ENCODE data around the gene NINJ2.

- TF ChIP-seq CTCF (IDR thresholded peaks at IDR 0.05) (no peak), POLR2A (IDR thresholded peaks at IDR 0.05) (no peak)
Observed at GRCh38 chr12:554001-554285, 109.3 kb downstream of the NINJ2 start.
